ENCODE results near the gene SRGAP3.

The SRGAP3 gene

GRCh38 chr3:9064251-9064650 lies 185.2 kb downstream of the SRGAP3 start:
- ATAC-seq, result no peak
- TF ChIP-seq RARB (CRISPR knock-in tag; IDR thresholded peaks at IDR 0.05) (no peak), ZNF8 (CRISPR knock-in tag; IDR thresholded peaks at IDR 0.05) (no peak), BACH2 (CRISPR knock-in tag; IDR thresholded peaks at IDR 0.05; ENCODE audit: borderline replicate concordance) (no peak), PPARA (CRISPR knock-in tag; IDR thresholded peaks at IDR 0.05; ENCODE audit: borderline replicate concordance) (no peak), CSRNP3 (CRISPR knock-in tag; IDR thresholded peaks at IDR 0.05) (no peak)

- ATAC-seq, result no peak
- TF ChIP-seq ZC3H10 (CRISPR knock-in tag; IDR thresholded peaks at IDR 0.05) (no peak), ZNF8 (CRISPR knock-in tag; IDR thresholded peaks at IDR 0.05) (peak; percentile 98), ZNF565 (CRISPR knock-in tag; conservative IDR thresholded peaks at IDR 0.05; ENCODE audit: low read depth) (no peak), ESRRG (CRISPR knock-in tag; IDR thresholded peaks at IDR 0.05) (no peak)
- TF ChIP-seq, protein P1, sequence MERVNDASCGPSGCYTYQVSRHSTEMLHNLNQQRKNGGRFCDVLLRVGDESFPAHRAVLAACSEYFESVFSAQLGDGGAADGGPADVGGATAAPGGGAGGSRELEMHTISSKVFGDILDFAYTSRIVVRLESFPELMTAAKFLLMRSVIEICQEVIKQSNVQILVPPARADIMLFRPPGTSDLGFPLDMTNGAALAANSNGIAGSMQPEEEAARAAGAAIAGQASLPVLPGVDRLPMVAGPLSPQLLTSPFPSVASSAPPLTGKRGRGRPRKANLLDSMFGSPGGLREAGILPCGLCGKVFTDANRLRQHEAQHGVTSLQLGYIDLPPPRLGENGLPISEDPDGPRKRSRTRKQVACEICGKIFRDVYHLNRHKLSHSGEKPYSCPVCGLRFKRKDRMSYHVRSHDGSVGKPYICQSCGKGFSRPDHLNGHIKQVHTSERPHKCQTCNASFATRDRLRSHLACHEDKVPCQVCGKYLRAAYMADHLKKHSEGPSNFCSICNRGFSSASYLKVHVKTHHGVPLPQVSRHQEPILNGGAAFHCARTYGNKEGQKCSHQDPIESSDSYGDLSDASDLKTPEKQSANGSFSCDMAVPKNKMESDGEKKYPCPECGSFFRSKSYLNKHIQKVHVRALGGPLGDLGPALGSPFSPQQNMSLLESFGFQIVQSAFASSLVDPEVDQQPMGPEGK (CRISPR knock-in tag; IDR thresholded peaks at IDR 0.05; ENCODE audit: borderline replicate concordance), result no peak
Measured at GRCh38 chr3:9062570-9062969, 186.9 kb downstream of the SRGAP3 start.

DNA sequence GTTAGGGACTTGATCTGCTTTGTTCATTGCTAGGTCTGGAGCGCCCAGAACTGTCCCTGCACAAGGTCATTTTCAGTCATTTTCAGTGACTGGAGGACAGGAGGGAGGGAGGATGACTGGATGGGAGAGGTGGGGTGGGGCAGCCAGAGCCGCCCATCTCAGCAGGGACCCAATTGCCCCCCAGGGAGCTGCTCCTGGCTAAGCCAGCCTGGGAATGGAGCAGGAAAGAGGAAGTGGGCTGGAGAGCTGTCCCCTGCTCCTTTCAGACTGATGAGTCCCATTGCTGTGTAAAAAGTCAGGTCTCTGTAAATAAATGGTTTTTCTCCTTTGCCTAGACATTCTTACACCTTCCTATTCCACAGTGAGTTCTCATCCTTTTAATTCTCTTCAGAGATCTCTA lies 187.8 kb downstream of the SRGAP3 start:
- TF ChIP-seq ESRRG (CRISPR knock-in tag; IDR thresholded peaks at IDR 0.05) (no peak), PPARA (CRISPR knock-in tag; IDR thresholded peaks at IDR 0.05; ENCODE audit: borderline replicate concordance) (no peak)
- no peak for ATAC-seq

GRCh38 chr3:9059489-9060400 lies 189.7 kb downstream of the SRGAP3 start:
- TF ChIP-seq ZNF70 (CRISPR knock-in tag; IDR thresholded peaks at IDR 0.05) (no peak), TOX (CRISPR knock-in tag; IDR thresholded peaks at IDR 0.05; ENCODE audit: borderline replicate concordance) (no peak), SNAI2 (CRISPR knock-in tag; IDR thresholded peaks at IDR 0.05) (no peak), ZNF565 (CRISPR knock-in tag; conservative IDR thresholded peaks at IDR 0.05; ENCODE audit: low read depth) (no peak), CSRNP3 (CRISPR knock-in tag; IDR thresholded peaks at IDR 0.05) (no peak), ZFP3 (CRISPR knock-in tag; IDR thresholded peaks at IDR 0.05) (no peak), OSR1 (CRISPR knock-in tag; IDR thresholded peaks at IDR 0.05) (no peak), CSDC2 (CRISPR knock-in tag; IDR thresholded peaks at IDR 0.05) (no peak), ZFP30 (CRISPR knock-in tag; IDR thresholded peaks at IDR 0.05) (no peak), GLIS3 (CRISPR knock-in tag; IDR thresholded peaks at IDR 0.05) (no peak), RARB (CRISPR knock-in tag; IDR thresholded peaks at IDR 0.05) (no peak), CREB5 (CRISPR knock-in tag; IDR thresholded peaks at IDR 0.05; ENCODE audit: low read depth) (no peak)
- TF ChIP-seq, protein P1 (CRISPR knock-in tag; IDR thresholded peaks at IDR 0.05; ENCODE audit: borderline replicate concordance), result no peak
- ATAC-seq, result no peak
